ENCODE data around the gene TSC22D3. TPM values are rescaled to one million over a fixed set of nuclear protein-coding genes. Genes with fewer than 3 reads are reported as not detected.

The TSC22D3 gene
- total and polyA plus RNA-seq, 2 donors (not counting 1 experiment from before 2014, with no cell fraction given): 24.2 to 51.5 TPM

- H3K79me2 ChIP-seq (ENCODE audit: control insufficient read depth, insufficient read depth, low read length): no peaks in the 10 kb centered on the region
- no peak overlapping the region for H3K4me3 ChIP-seq (replicated peaks in 1 of 4; ENCODE audit: control extremely low read depth in 1 of 4, insufficient read depth in 1 of 4, low read depth in 3 of 4, low read length in 4 of 4)
These were observed 38.6 kb downstream of the TSC22D3 start for GRCh38 chrX:107736781-107737531.

GRCh38 chrX:107734646-107735045 is 40.9 kb downstream of the TSC22D3 start:
- TF ChIP-seq CTCF (conservative IDR thresholded peaks at IDR 0.05 in 1 of 2, IDR thresholded peaks at IDR 0.05 in 1 of 2; ENCODE audit: low read depth in 1 of 2, low read length in 2 of 2) (no peak), EZH2 (IDR thresholded peaks at IDR 0.05; ENCODE audit: low read length, missing control alignments) (no peak)
- Histone ChIP-seq H3K4me2 (ENCODE audit: extremely low read depth, insufficient read depth, low read length) (no peak overlapping the region), H3K4me1 (ENCODE audit: control insufficient read depth, extremely low read depth, insufficient read depth, low read length) (no peaks in the 10 kb centered on the region), H3K9ac (ENCODE audit: insufficient read depth, low read length) (no peak overlapping the region), H4K20me1 (ENCODE audit: control insufficient read depth, extremely low read depth, insufficient read depth, low read length) (no peaks in the 10 kb centered on the region), H3K36me3 (ENCODE audit: control insufficient read depth, insufficient read depth, low read length) (no peaks in the 10 kb centered on the region), H3K27me3 (ENCODE audit: control insufficient read depth, insufficient read depth, low read length) (no peaks in the 10 kb centered on the region), H3K79me2 (ENCODE audit: control insufficient read depth, insufficient read depth, low read length) (no peaks in the 10 kb centered on the region), H3K27ac (ENCODE audit: insufficient read depth, low read length) (no peak overlapping the region), H2AFZ (ENCODE audit: low read length) (no peak overlapping the region), H3K4me3 (replicated peaks in 1 of 4; ENCODE audit: control extremely low read depth in 1 of 4, insufficient read depth in 1 of 4, low read depth in 3 of 4, low read length in 4 of 4) (no peak overlapping the region), H3K9me3 (ENCODE audit: control insufficient read depth, insufficient read depth, low read depth, low read length) (no peaks in the 10 kb centered on the region)
- no peak for DNase-seq (ENCODE audit: low read depth in 2 of 2)

More at GRCh38 chrX:107736781-107737531, 38.6 kb downstream of the TSC22D3 start:
- peaks cover 5% of the 10 kb centered on the region for H3K27me3 ChIP-seq (ENCODE audit: control insufficient read depth, insufficient read depth, low read length)
- DNase-seq (ENCODE audit: low read depth in 2 of 2): no peak
- no peak overlapping the region for H3K27ac ChIP-seq (ENCODE audit: insufficient read depth, low read length)
- H3K36me3 ChIP-seq (ENCODE audit: control insufficient read depth, insufficient read depth, low read length): no peaks in the 10 kb centered on the region
- no peaks in the 10 kb centered on the region for H3K4me1 ChIP-seq (ENCODE audit: control insufficient read depth, extremely low read depth, insufficient read depth, low read length)
- H2AFZ ChIP-seq (ENCODE audit: low read length): no peak overlapping the region
- no peaks in the 10 kb centered on the region for H4K20me1 ChIP-seq (ENCODE audit: control insufficient read depth, extremely low read depth, insufficient read depth, low read length)
- no peak overlapping the region for H3K9ac ChIP-seq (ENCODE audit: insufficient read depth, low read length)
- TF ChIP-seq EZH2 (IDR thresholded peaks at IDR 0.05; ENCODE audit: low read length, missing control alignments) (no peak), CTCF (conservative IDR thresholded peaks at IDR 0.05 in 1 of 2, IDR thresholded peaks at IDR 0.05 in 1 of 2; ENCODE audit: low read depth in 1 of 2, low read length in 2 of 2) (no peak)
- H3K4me2 ChIP-seq (ENCODE audit: extremely low read depth, insufficient read depth, low read length): no peak overlapping the region
- H3K9me3 ChIP-seq (ENCODE audit: control insufficient read depth, insufficient read depth, low read depth, low read length): no peaks in the 10 kb centered on the region

- no peaks in the 10 kb centered on the region for H3K9me3 ChIP-seq (ENCODE audit: control insufficient read depth, insufficient read depth, low read depth, low read length)
These were observed 41.9 kb downstream of the TSC22D3 start for GRCh38 chrX:107733686-107734085.

More at GRCh38 chrX:107733686-107734085, 41.9 kb downstream of the TSC22D3 start:
- no peak overlapping the region for H3K9ac ChIP-seq (ENCODE audit: insufficient read depth, low read length)
- no peaks in the 10 kb centered on the region for H4K20me1 ChIP-seq (ENCODE audit: control insufficient read depth, extremely low read depth, insufficient read depth, low read length)
- TF ChIP-seq EZH2 (IDR thresholded peaks at IDR 0.05; ENCODE audit: low read length, missing control alignments): no peak
- no peak for TF ChIP-seq CTCF (conservative IDR thresholded peaks at IDR 0.05 in 1 of 2, IDR thresholded peaks at IDR 0.05 in 1 of 2; ENCODE audit: low read depth in 1 of 2, low read length in 2 of 2)
- no peak overlapping the region for H3K4me2 ChIP-seq (ENCODE audit: extremely low read depth, insufficient read depth, low read length)
- H3K79me2 ChIP-seq (ENCODE audit: control insufficient read depth, insufficient read depth, low read length): no peaks in the 10 kb centered on the region
- H3K36me3 ChIP-seq (ENCODE audit: control insufficient read depth, insufficient read depth, low read length): no peaks in the 10 kb centered on the region
- no peaks in the 10 kb centered on the region for H3K4me1 ChIP-seq (ENCODE audit: control insufficient read depth, extremely low read depth, insufficient read depth, low read length)
- no peaks in the 10 kb centered on the region for H3K27me3 ChIP-seq (ENCODE audit: control insufficient read depth, insufficient read depth, low read length)
- no peak overlapping the region for H3K27ac ChIP-seq (ENCODE audit: insufficient read depth, low read length)
- no peak overlapping the region for H2AFZ ChIP-seq (ENCODE audit: low read length)
- DNase-seq (ENCODE audit: low read depth in 2 of 2): no peak
- no peak overlapping the region for H3K4me3 ChIP-seq (replicated peaks in 1 of 4; ENCODE audit: control extremely low read depth in 1 of 4, insufficient read depth in 1 of 4, low read depth in 3 of 4, low read length in 4 of 4)
